Loucy (cell line): Measurements from ENCODE around the gene BTBD18.

Experiments
- H2AFZ ChIP-seq: fragments of 200-600 bp; sonication (generic); 2 replicates; pipeline ENCODE4 v1.6.0; 2016; ENCODE audit warnings: antibody characterized with exemption, mild to moderate bottlenecking, low read length, moderate library complexity
- H3F3A ChIP-seq: fragments of 200-600 bp; 2 replicates; pipeline ENCODE4 v1.6.0; 2016; ENCODE audit warnings: antibody characterized with exemption, low read depth, mild to moderate bottlenecking
- H3K27me3 ChIP-seq: fragments of 200-600 bp; sonication (generic); 2 replicates; pipeline ENCODE4 v1.6.1; 2014; ENCODE audit warnings: low read length, mild to moderate bottlenecking; ENCODE audit not compliant: insufficient read depth, poor library complexity, severe bottlenecking
- H3K36me3 ChIP-seq: fragments of 200-600 bp; sonication (generic); 2 replicates; pipeline ENCODE4 v1.6.1; 2016; ENCODE audit warnings: low read length; ENCODE audit not compliant: insufficient read depth
- H3K4me1 ChIP-seq: fragments of 200-600 bp; sonication (generic); 2 replicates; pipeline ENCODE4 v1.5.1; 2014; ENCODE audit warnings: low read length, mild to moderate bottlenecking; ENCODE audit not compliant: insufficient read depth, poor library complexity, severe bottlenecking
- H3K4me2 ChIP-seq: fragments of 200-600 bp; sonication (generic); 2 replicates; pipeline ENCODE4 v1.6.0; 2014; ENCODE audit warnings: antibody characterized with exemption, low read length, low read depth, mild to moderate bottlenecking; ENCODE audit not compliant: poor library complexity, severe bottlenecking
- H3K4me3 ChIP-seq: fragments of 200-600 bp; sonication (generic); 2 replicates; pipeline ENCODE4 v1.5.1; 2014; ENCODE audit warnings: low read length, mild to moderate bottlenecking, mixed read lengths; ENCODE audit not compliant: poor library complexity, severe bottlenecking
- H3K79me2 ChIP-seq: fragments of 200-600 bp; sonication (generic); 2 replicates; pipeline ENCODE4 v1.6.1; 2014; ENCODE audit warnings: low read length; ENCODE audit not compliant: insufficient read depth
- H3K9ac ChIP-seq: fragments of 200-600 bp; sonication (generic); 2 replicates; pipeline ENCODE4 v1.6.0; 2014; ENCODE audit warnings: mild to moderate bottlenecking, low read depth, low read length, moderate library complexity; ENCODE audit not compliant: poor library complexity, severe bottlenecking
- H3K9me2 ChIP-seq: fragments of 200-600 bp; sonication (generic); replicated peaks from 2 replicates; pipeline ENCODE4 v1.6.1; 2016; ENCODE audit warnings: low read depth, low read length, mixed read lengths
- H3K9me3 ChIP-seq: fragments of 200-600 bp; sonication (generic); 2 replicates; pipeline ENCODE4 v1.6.1; 2014; ENCODE audit warnings: mild to moderate bottlenecking, antibody characterized with exemption, low read length, low read depth; ENCODE audit not compliant: insufficient read depth
- H4K20me1 ChIP-seq: fragments of 200-600 bp; sonication (generic); 2 replicates; pipeline ENCODE4 v1.6.0; 2014; ENCODE audit warnings: antibody characterized with exemption, low read length, mild to moderate bottlenecking; ENCODE audit not compliant: insufficient read depth, poor library complexity, severe bottlenecking
- CTCF ChIP-seq: fragments of 200-600 bp; sonication (generic); conservative IDR thresholded peaks from 2 replicates; pipeline ENCODE4 v1.5.1; 2014; ENCODE audit warnings: mild to moderate bottlenecking, antibody characterized with exemption, low read length
- EZH2phosphoT487 ChIP-seq: fragments of 200-600 bp; IDR thresholded peaks from 2 replicates; pipeline ENCODE4 v1.6.1; 2018; ENCODE audit warnings: antibody characterized with exemption, mild to moderate bottlenecking, moderate library complexity, borderline replicate concordance

BTBD18 gene

GRCh38 chr11:57746920-57747319 lies 4.7 kb downstream of the BTBD18 start:
- Histone ChIP-seq H3K36me3 (peaks cover 21% of the 10 kb centered on the region), H3K9me2 (no peaks in the 10 kb centered on the region), H3K9ac (no peak overlapping the region), H3K4me3 (no peak overlapping the region), H2AFZ (no peak overlapping the region), H4K20me1 (peaks cover 22% of the 10 kb centered on the region), H3F3A (no peaks in the 10 kb centered on the region), H3K79me2 (peaks cover 29% of the 10 kb centered on the region), H3K4me2 (no peak overlapping the region), H3K9me3 (no peaks in the 10 kb centered on the region), H3K4me1 (peaks cover 17% of the 10 kb centered on the region), H3K27me3 (peaks cover 2% of the 10 kb centered on the region)
- no peak for TF ChIP-seq EZH2phosphoT487
- TF ChIP-seq CTCF, result no peak

GRCh38 chr11:57745206-57745605 lies 6.4 kb downstream of the BTBD18 start:
- TF ChIP-seq EZH2phosphoT487 (no peak), CTCF (no peak)
- Histone ChIP-seq H3K79me2 (peaks cover 33% of the 10 kb centered on the region), H3K9me3 (no peaks in the 10 kb centered on the region), H4K20me1 (peaks cover 25% of the 10 kb centered on the region), H3K27me3 (peaks cover 3% of the 10 kb centered on the region), H3F3A (no peaks in the 10 kb centered on the region), H3K4me2 (no peak overlapping the region), H3K9ac (no peak overlapping the region), H3K9me2 (no peaks in the 10 kb centered on the region), H3K4me3 (no peak overlapping the region), H3K4me1 (peaks cover 23% of the 10 kb centered on the region), H3K36me3 (peaks cover 23% of the 10 kb centered on the region), H2AFZ (no peak overlapping the region)

- Histone ChIP-seq H2AFZ (no peak overlapping the region), H3K79me2 (peaks cover 33% of the 10 kb centered on the region), H3K27me3 (peaks cover 3% of the 10 kb centered on the region), H3F3A (no peaks in the 10 kb centered on the region), H4K20me1 (peaks cover 25% of the 10 kb centered on the region), H3K36me3 (peaks cover 31% of the 10 kb centered on the region), H3K9me2 (no peaks in the 10 kb centered on the region), H3K9ac (no peak overlapping the region), H3K4me3 (no peak overlapping the region), H3K4me1 (peaks cover 23% of the 10 kb centered on the region), H3K4me2 (peak overlapping the region; percentile 90), H3K9me3 (no peaks in the 10 kb centered on the region)
- TF ChIP-seq CTCF (no peak), EZH2phosphoT487 (no peak)
Measured at GRCh38 chr11:57744357-57744756, 7.3 kb downstream of the BTBD18 start.
